Stomach (tissue), 9 donors: ENCODE results near the gene SPOCK2. TPM values are rescaled to one million over a fixed set of nuclear protein-coding genes. Genes with fewer than 3 reads are reported as not detected.

Source experiments
- DNase-seq, 2 donors: peaks; one replicate each; pipeline versions ENCODE4 v3.0.0 to v3.0.0-alpha.2; 2013 to 2019
- H3K27ac ChIP-seq, 5 donors: fragments of 200-600 bp in 4 of 5; sonication (generic) in 4 of 5; one replicate each; pipeline ENCODE4 v1.5.1; 2013 to 2019; ENCODE audit warnings: mild to moderate bottlenecking in 1 of 5, moderate library complexity in 1 of 5
- H3K27me3 ChIP-seq, 3 donors: fragments of 200-600 bp; sonication (generic); one replicate each; pipeline ENCODE4 v1.5.1; 2017 to 2019; ENCODE audit warnings: mixed run types in 1 of 3
- H3K36me3 ChIP-seq, 4 donors: fragments of 200-600 bp; sonication (generic); 1 replicate in 3 of 4; 2 replicates in 1 of 4; pipeline ENCODE4 v1.5.1; 2016 to 2019
- H3K4me1 ChIP-seq, 4 donors: fragments of 200-600 bp; sonication (generic); one replicate each; pipeline ENCODE4 v1.5.1; 2016 to 2019
- H3K4me3 ChIP-seq, 4 donors: fragments of 200-600 bp; sonication (generic) in 3 of 4; one replicate each; pipeline ENCODE4 v1.5.1; 2016 to 2019; ENCODE audit warnings: mild to moderate bottlenecking in 1 of 4
- H3K9me3 ChIP-seq, 4 donors: fragments of 200-600 bp; sonication (generic); one replicate each; pipeline ENCODE4 v1.5.1; 2016 to 2019
- CTCF ChIP-seq, 7 experiments: fragments of 450-650 bp in 4 of 7; fragments of 200-600 bp in 3 of 7; sonication (generic) in 3 of 7; IDR thresholded peaks; one replicate each; pipeline ENCODE4 v1.5.1; 2016 to 2019; ENCODE audit warnings: antibody characterized with exemption in 7 of 7, control low read depth in 2 of 7, mild to moderate bottlenecking in 1 of 7
- EP300 ChIP-seq: sonication (generic); formaldehyde crosslinking; IDR thresholded peaks from one replicate; pipeline ENCODE4 v1.6.1; 2017; ENCODE audit warnings: antibody characterized with exemption
- POLR2A ChIP-seq, 4 donors: fragments of 450-650 bp; IDR thresholded peaks; one replicate each; pipeline ENCODE4 v1.6.1; 2016; ENCODE audit warnings: antibody characterized with exemption in 4 of 4, control low read depth in 2 of 4, mild to moderate bottlenecking in 1 of 4, moderate library complexity in 1 of 4
- POLR2AphosphoS5 ChIP-seq, 3 donors: sonication (generic); formaldehyde crosslinking; IDR thresholded peaks; one replicate each; pipeline ENCODE4 v1.6.1; 2016; ENCODE audit warnings: antibody characterized with exemption in 3 of 3
- WGBS, 5 donors: extraction: QIAGEN DNeasy Blood & Tissue Kit in 3 of 5; methylation state at CpG; one replicate each; pipeline versions ENCODE4 v1.1.5 to v1.1.7; 2013 to 2018; 5-methylcytosine and 5-hydroxymethylcytosine counted together
- intact Hi-C: fragments of 100-400 bp; cut with DNase I; formaldehyde crosslinking; loops from one replicate; pipeline ENCODE4 v1.15.1; 2023; ENCODE audit warnings: low total_unique reads
- polyA plus RNA-seq, 3 donors: library from polyadenylated mRNA; stranded (reverse); fragments of 200-250 nt; gene quantifications; one replicate each; pipeline ENCODE4 v1.2.3, GENCODE V29; 2013
- total RNA-seq, 5 donors: library from RNA; depleted of rRNA; stranded (reverse); fragments of >200 nt; gene quantifications; one replicate each; pipeline versions ENCODE4 v1.1.0 to v1.2.3, GENCODE V29; 2014 to 2016
- donor health status: healthy with polysubstance abuse.
- donor health status: Bipolar disorder and iron deficiency.
- donor health status: healthy.

The SPOCK2 gene
- total and polyA plus RNA-seq, 8 donors = 1.1 to 31.7 (median 4.2) TPM

DNA sequence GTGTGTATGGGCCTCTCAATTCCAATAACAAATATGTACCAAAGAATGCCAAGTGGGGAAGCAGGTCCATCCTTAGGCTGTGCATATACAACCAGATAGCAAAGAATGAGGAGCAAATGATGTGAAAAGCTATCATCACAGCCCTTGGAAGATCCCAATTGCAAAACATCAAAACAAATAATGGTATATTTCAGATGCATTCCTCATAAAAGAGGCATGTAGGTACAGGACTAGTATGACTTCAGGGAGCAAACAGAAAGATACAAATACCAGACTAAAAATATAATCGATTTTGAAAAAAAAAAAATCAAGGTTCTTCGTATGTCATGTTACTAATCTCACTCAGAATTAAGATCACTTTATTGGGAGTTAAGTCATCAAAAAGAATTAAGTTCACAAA lies 18.5 kb upstream of the SPOCK2 start:
- Histone ChIP-seq H3K27me3 (no peaks in the 10 kb centered on the region), H3K4me1 (peaks cover 0 to 13% (median 3%) of the 10 kb centered on the region in 4 donors), H3K36me3 (peaks cover 3 to 14% (median 11%) of the 10 kb centered on the region in 4 donors), H3K27ac (no peak overlapping the region), H3K4me3 (no peak overlapping the region), H3K9me3 (no peaks in the 10 kb centered on the region)
- no peak for DNase-seq
- intact Hi-C loops = no loop called here
- TF ChIP-seq POLR2A (IDR thresholded peaks at IDR 0.05) (no peak), EP300 (no peak), POLR2AphosphoS5 (IDR thresholded peaks at IDR 0.05) (no peak), CTCF (IDR thresholded peaks at IDR 0.05) (no peak)
- WGBS, 5 donors = 69 to 89% (median 85%) methylated on average over 2 of the region's 2 CpGs

GRCh38 chr10:72106154-72106849 lies 18.0 kb upstream of the SPOCK2 start:
- DNase-seq = no peak
- Histone ChIP-seq H3K27me3 (no peaks in the 10 kb centered on the region), H3K4me3 (no peak overlapping the region), H3K4me1 (peaks cover 0 to 13% (median 3%) of the 10 kb centered on the region in 4 donors), H3K27ac (no peak overlapping the region), H3K36me3 (peaks cover 3 to 20% (median 17%) of the 10 kb centered on the region in 4 donors), H3K9me3 (no peaks in the 10 kb centered on the region)
- TF ChIP-seq EP300 = no peak
- TF ChIP-seq POLR2AphosphoS5 (IDR thresholded peaks at IDR 0.05) = no peak
- no peak for TF ChIP-seq CTCF (IDR thresholded peaks at IDR 0.05)
- TF ChIP-seq POLR2A (IDR thresholded peaks at IDR 0.05) = no peak
- 83 to 89% (median 88%) methylated on average over 2 of the region's 2 CpGs for WGBS, 5 donors
- intact Hi-C loops = no loop called here

- no peak for DNase-seq
- no peak overlapping the region for H3K4me3 ChIP-seq
- WGBS, 5 donors = 88 to 96% (median 91%) methylated on average over 5 of the region's 5 CpGs
- H3K4me1 ChIP-seq = peaks cover 0 to 13% (median 3%) of the 10 kb centered on the region in 4 donors
- H3K36me3 ChIP-seq = peaks cover 7 to 26% (median 23%) of the 10 kb centered on the region in 4 donors
- no peaks in the 10 kb centered on the region for H3K9me3 ChIP-seq
- no peak overlapping the region for H3K27ac ChIP-seq
- TF ChIP-seq POLR2AphosphoS5 (IDR thresholded peaks at IDR 0.05) = no peak
- intact Hi-C loops = no loop called here
- no peaks in the 10 kb centered on the region for H3K27me3 ChIP-seq
Observed at GRCh38 chr10:72105710-72106109, 17.4 kb upstream of the SPOCK2 start.

- Histone ChIP-seq H3K9me3 (no peaks in the 10 kb centered on the region), H3K4me1 (peaks cover 0 to 15% (median 3%) of the 10 kb centered on the region in 4 donors), H3K27ac (no peak overlapping the region), H3K4me3 (no peak overlapping the region), H3K36me3 (peaks cover 7 to 28% (median 27%) of the 10 kb centered on the region in 4 donors), H3K27me3 (no peaks in the 10 kb centered on the region)
- TF ChIP-seq EP300 = no peak
- no peak for TF ChIP-seq POLR2A (IDR thresholded peaks at IDR 0.05)
- TF ChIP-seq POLR2AphosphoS5 (IDR thresholded peaks at IDR 0.05) = no peak
- TF ChIP-seq CTCF (IDR thresholded peaks at IDR 0.05) = no peak
- 91 to 96% (median 95%) methylated on average over 9 of the region's 9 CpGs for WGBS, 5 donors
- intact Hi-C loops = no loop called here
- no peak for DNase-seq
Observed at GRCh38 chr10:72105098-72105475, 16.7 kb upstream of the SPOCK2 start.

DNA sequence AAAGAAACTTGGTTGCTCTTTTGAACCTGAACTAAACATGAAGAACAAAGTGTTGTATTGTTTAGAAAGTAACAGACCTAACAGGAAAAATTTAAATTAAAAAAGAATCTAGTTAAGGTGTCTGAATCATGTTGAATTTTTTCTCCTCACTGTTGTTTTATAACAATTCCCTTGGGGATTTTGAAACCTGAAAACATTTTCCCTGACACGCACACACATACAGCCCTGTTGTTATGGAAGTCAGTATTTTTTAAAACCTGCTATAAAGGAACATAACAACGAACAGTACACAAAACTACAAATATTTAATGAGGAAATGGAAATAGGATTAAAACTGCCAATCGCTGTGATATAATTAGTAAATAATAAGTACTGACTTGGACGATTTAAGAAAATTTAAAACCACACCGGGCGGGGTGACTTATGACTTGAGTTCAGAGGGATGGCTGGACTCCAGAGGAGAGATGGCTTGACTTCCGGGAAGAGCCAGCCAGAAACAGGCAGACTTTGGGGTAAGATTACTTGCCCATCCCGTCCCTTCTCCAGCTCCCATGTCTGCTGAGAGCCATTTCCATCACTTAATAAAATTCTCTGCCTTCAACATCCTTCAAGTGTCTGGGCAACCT lies 16.2 kb upstream of the SPOCK2 start:
- peaks cover 0 to 20% (median 4%) of the 10 kb centered on the region in 4 donors for H3K4me1 ChIP-seq
- H3K36me3 ChIP-seq = peaks cover 7 to 28% (median 27%) of the 10 kb centered on the region in 4 donors
- intact Hi-C loops = no loop called here
- H3K4me3 ChIP-seq = no peak overlapping the region
- WGBS, 5 donors = 36 to 58% (median 41%) methylated on average over 8 of the region's 8 CpGs
- H3K27ac ChIP-seq = no peak overlapping the region
- DNase-seq = no peak
- no peaks in the 10 kb centered on the region for H3K9me3 ChIP-seq
- TF ChIP-seq POLR2A (IDR thresholded peaks at IDR 0.05) = no peak
- TF ChIP-seq POLR2AphosphoS5 (IDR thresholded peaks at IDR 0.05) = no peak
- no peak for TF ChIP-seq EP300
- TF ChIP-seq CTCF (IDR thresholded peaks at IDR 0.05) = no peak
- H3K27me3 ChIP-seq = no peaks in the 10 kb centered on the region
